ENCODE results near the gene PRDM12. TPM values are rescaled to one million over a fixed set of nuclear protein-coding genes. Genes with fewer than 3 reads are reported as not detected.

PRDM12 gene
- polyA plus RNA-seq, 1 donor (not counting 4 experiments of a cell fraction or from before 2014, with no cell fraction given): not detected

GRCh38 chr9:130666393-130667119 is 2.2 kb downstream of the PRDM12 start:
- H4K20me1 ChIP-seq (ENCODE audit: control insufficient read depth, extremely low read depth, insufficient read depth, low read length): peaks cover 5% of the 10 kb centered on the region
- no peaks in the 10 kb centered on the region for H3K9me3 ChIP-seq (ENCODE audit: control insufficient read depth, low read depth, low read length)
- no peak for TF ChIP-seq CTCF (optimal IDR thresholded peaks at IDR 0.05 in 1 of 3, IDR thresholded peaks at IDR 0.05 in 1 of 3, conservative IDR thresholded peaks at IDR 0.05 in 1 of 3; ENCODE audit: extremely low read depth in 1 of 3, insufficient read depth in 2 of 3, low read length in 3 of 3)
- peak; percentile 12 for TF ChIP-seq EZH2 (IDR thresholded peaks at IDR 0.05; ENCODE audit: low read length)
- no peak overlapping the region for H2AFZ ChIP-seq (ENCODE audit: control insufficient read depth, low read length)
- H3K36me3 ChIP-seq (ENCODE audit: control insufficient read depth in 2 of 2, extremely low read depth in 1 of 2, insufficient read depth in 2 of 2, low read length in 2 of 2): no peaks in the 10 kb centered on the region
- peaks cover 72% of the 10 kb centered on the region for H3K27me3 ChIP-seq (ENCODE audit: control insufficient read depth, extremely low read depth, insufficient read depth, low read length)
- H3K9me1 ChIP-seq (ENCODE audit: control insufficient read depth, extremely low read depth, insufficient read depth, low read length): no peaks in the 10 kb centered on the region
- H3K79me2 ChIP-seq (ENCODE audit: control insufficient read depth, insufficient read depth, low read length): no peaks in the 10 kb centered on the region
- FAIRE-seq: no peak
- DNase-seq (ENCODE audit: low read depth, low spot score): no peak
- no peak overlapping the region for H3K27ac ChIP-seq (ENCODE audit: control insufficient read depth, insufficient read depth, low read length)
- H3K4me3 ChIP-seq (ENCODE audit: control insufficient read depth in 2 of 3, extremely low read depth in 1 of 3, insufficient read depth in 2 of 3, low read depth in 1 of 3, low read length in 3 of 3): no peak overlapping the region
- dilution Hi-C loops (cut with MboI; ENCODE audit: extremely low pct_ligation_motif_present, low sequenced_read_pairs): no loop called here
- H3K4me2 ChIP-seq (ENCODE audit: control insufficient read depth, extremely low read depth, insufficient read depth, low read depth, low read length): no peak overlapping the region
- no peaks in the 10 kb centered on the region for H3K4me1 ChIP-seq (ENCODE audit: control insufficient read depth, extremely low read depth, insufficient read depth, low read length)
- no peak overlapping the region for H3K9ac ChIP-seq (ENCODE audit: control insufficient read depth, extremely low read depth, insufficient read depth, low read length)

GRCh38 chr9:130667120-130667435 is 2.7 kb downstream of the PRDM12 start:
- dilution Hi-C loops (cut with MboI; ENCODE audit: extremely low pct_ligation_motif_present, low sequenced_read_pairs): no loop called here
- Histone ChIP-seq H3K9me3 (ENCODE audit: control insufficient read depth, low read depth, low read length) (no peaks in the 10 kb centered on the region), H2AFZ (ENCODE audit: control insufficient read depth, low read length) (no peak overlapping the region), H3K27ac (ENCODE audit: control insufficient read depth, insufficient read depth, low read length) (no peak overlapping the region), H3K9ac (ENCODE audit: control insufficient read depth, extremely low read depth, insufficient read depth, low read length) (no peak overlapping the region), H3K36me3 (ENCODE audit: control insufficient read depth in 2 of 2, extremely low read depth in 1 of 2, insufficient read depth in 2 of 2, low read length in 2 of 2) (no peaks in the 10 kb centered on the region), H3K4me3 (ENCODE audit: control insufficient read depth in 2 of 3, extremely low read depth in 1 of 3, insufficient read depth in 2 of 3, low read depth in 1 of 3, low read length in 3 of 3) (no peak overlapping the region), H3K9me1 (ENCODE audit: control insufficient read depth, extremely low read depth, insufficient read depth, low read length) (no peaks in the 10 kb centered on the region), H3K4me1 (ENCODE audit: control insufficient read depth, extremely low read depth, insufficient read depth, low read length) (no peaks in the 10 kb centered on the region), H3K27me3 (ENCODE audit: control insufficient read depth, extremely low read depth, insufficient read depth, low read length) (peaks cover 67% of the 10 kb centered on the region), H3K79me2 (ENCODE audit: control insufficient read depth, insufficient read depth, low read length) (no peaks in the 10 kb centered on the region), H3K4me2 (ENCODE audit: control insufficient read depth, extremely low read depth, insufficient read depth, low read depth, low read length) (no peak overlapping the region), H4K20me1 (ENCODE audit: control insufficient read depth, extremely low read depth, insufficient read depth, low read length) (peaks cover 3% of the 10 kb centered on the region)
- no peak for TF ChIP-seq CTCF (optimal IDR thresholded peaks at IDR 0.05 in 1 of 3, IDR thresholded peaks at IDR 0.05 in 1 of 3, conservative IDR thresholded peaks at IDR 0.05 in 1 of 3; ENCODE audit: extremely low read depth in 1 of 3, insufficient read depth in 2 of 3, low read length in 3 of 3)
- TF ChIP-seq EZH2 (IDR thresholded peaks at IDR 0.05; ENCODE audit: low read length): no peak
- DNase-seq (ENCODE audit: low read depth, low spot score) (no peak), FAIRE-seq (no peak)
